DMS53 treated with DMSO at 0.1 percent for 48 hours (cell line): ENCODE results near the gene OAS3.

Experiments used
- DNase-seq: peaks from one replicate; lab custom pipeline; 2025; ENCODE audit not compliant: unreplicated experiment; lab: John Stamatoyannopoulos, UW

OAS3 gene

DNA sequence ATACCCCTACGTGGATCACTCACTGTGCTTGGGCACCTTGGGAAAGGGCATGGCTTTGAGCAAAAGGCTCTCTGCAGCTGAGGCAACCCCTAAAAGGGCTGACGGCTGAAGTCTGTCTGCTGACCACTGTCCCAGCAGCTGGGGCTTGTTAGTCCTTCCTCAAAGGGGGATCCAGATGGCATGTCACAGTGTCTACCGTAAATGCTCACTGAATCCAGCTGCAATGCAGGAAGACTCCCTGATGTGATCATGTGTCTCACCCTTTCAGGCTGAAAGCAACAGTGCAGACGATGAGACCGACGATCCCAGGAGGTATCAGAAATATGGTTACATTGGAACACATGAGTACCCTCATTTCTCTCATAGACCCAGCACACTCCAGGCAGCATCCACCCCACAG, 19.2 kb upstream of the OAS3 start:
- no peak for DNase-seq

DNA sequence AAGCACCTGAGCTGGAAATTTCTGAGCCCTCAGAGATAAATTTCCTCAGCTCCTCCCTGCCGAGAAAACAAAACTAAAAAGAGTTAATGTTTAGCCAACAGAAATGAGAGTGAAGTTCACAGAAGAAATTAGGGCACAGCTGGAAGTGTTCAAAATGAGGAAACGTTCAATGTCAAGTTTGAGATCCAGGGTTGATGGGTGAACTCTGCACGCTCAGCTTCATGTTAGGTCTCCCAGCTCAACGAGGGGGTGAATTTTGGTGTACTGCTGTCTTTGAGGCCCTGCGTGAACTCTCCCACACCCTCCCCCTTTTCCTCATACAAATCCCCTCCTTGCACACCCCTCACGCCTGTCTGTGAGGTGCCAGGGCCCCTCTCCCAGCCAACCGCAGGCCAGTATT, 13.3 kb upstream of the OAS3 start:
- DNase-seq = no peak

DNA sequence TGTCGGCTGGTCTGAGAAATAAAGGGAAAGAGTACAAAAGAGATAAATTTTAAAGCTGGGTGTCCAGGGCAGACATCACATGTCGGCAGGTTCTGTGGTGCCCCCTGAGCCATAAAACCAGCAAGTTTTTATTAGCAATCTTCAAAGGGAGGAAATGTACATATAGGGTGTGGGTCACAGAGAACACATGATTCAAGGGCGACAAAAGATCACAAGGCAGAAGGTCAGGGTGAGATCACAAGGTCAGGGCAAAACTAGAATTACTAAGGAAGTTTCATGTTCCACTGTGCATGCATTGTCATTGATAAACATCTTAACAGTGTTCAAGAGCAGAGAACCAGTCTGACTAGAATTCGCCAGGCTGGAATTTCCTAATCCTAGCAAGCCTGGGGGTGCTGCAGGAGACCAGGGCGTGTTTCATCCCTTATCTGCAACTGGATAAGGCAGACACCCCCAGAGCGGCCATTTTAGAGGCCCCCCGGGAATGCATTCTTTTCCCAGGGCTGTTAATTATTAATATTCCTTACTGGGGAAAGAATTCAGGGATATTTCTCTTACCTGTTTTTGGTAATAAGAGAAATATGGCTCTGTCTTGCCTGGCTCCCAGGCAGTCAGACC, 11.7 kb upstream of the OAS3 start:
- DNase-seq = peak; percentile 17

DNA sequence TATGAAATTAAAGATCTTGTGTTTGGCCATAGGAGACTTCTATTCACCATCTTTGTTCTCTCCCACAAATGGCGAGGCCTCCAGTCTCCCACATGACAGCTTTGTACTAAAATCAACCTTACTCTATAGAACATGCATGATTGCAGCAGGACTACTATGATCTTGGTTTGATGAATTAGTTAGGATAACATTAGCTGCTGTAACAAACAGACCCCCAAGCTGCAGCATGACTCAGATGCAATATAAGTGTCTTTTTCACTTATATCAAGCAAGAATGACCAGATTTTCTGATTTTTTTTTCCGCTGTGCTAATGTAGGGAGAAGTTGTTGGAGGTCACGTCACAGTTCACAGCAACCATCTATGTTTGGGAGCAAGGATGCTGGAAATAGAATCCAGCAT, 10.8 kb upstream of the OAS3 start:
- DNase-seq = no peak

DNA sequence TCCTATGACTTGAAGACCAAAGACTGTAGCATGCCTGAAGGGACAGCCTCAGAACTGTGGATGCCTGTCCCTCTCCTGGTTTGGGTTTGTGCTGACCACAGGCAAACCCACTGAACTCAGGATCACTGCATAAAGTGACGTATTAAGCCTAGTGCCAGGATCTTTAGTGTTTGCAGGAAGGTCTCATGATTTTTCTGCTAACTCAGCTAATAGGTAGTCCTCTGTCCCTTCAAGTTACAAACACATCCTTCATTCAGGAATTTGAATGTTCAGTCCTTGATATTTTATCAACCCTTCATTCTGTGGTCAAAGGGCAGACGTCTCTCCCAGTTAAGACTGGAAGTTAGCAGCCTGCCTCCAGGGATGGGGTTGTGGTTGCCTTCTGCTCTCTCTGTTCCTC, 10.3 kb upstream of the OAS3 start:
- no peak for DNase-seq

DNA sequence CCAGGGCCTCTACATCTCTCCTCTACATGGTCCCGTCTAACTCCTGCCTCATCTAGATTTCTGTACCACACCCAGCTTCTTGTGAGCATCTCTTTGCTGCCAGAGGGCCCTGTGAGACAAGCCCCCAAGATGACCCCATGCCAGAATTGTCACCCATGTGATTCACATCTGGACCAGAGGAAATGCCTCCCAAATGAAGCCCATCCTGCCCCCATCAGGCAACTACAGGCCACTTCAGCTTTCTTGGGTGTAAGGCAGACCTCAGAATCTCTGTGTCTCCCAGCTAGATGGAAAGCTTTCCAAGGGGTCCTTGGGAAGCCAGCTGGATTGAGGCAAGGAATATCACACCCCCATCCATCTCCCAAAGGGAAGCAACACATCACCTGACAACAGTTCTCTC, 9.3 kb upstream of the OAS3 start:
- no peak for DNase-seq

DNA sequence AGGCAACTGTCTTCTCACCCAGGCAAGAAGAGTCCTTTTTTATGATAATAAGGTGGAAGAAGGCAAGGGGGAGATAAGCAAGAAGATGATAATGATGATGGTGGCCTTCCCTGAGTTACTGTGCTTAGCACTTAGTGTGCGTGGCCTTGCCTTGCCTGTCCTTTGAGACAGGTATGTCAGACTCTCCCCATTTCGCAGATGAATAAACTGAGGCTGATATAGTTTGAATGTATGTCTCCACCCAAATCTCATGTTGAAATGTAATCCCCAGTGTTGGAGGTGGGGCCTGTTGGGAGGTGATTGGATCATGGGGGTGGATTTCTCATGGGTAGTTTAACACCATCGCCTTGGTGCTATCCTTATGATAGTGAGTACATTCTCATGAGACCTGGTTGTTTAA, 8.6 kb upstream of the OAS3 start:
- no peak for DNase-seq

DNA sequence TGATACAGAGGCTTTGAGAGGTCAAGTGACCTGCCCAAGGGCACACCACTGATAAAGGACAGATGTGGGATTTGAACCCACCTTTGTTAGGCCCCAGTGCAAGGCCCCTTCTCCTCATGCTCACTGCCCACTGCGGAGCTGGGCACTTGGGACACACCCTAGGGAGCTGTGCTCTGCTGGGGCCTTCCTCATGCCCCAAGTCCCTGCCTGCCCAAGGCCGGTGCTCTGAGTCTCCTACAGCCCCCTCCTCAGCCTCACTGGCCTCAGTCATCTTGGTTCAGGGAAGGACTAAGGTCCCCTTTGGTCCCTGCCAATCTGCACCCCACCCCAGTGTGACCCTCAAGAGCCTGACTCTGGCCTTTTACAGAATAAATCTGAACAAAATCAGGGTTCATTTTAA, 7.9 kb upstream of the OAS3 start:
- no peak for DNase-seq

DNA sequence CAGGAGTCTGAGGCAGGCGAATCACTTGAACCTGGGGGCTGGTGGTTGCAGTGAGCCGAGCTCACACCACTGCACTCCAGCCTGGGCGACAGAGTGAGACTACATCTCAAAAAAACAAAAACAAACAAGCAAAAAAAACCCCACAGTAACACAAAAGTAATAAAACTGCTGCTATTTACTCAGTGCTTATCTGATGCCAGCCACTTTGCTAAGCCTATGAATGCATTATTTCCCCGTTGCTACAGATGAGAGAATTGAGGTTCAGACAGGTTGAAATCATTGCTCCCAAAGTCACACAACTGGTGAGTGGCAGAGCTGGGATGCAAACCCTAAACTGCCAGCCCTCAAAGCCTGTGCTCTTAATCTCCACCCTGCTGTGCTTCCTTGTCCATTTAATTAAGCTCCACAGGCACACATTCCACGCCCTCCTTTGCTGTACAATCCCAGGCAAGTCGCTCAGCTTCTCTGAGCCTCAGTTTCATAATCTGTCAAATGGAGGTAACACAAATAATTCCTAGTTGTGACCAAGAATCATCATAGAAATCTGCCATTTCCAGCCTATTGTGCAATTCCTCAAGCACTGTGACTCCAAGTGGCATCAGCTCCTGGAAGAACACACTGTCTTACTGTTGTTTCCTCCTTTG, 5.7 kb upstream of the OAS3 start:
- DNase-seq = no peak

DNA sequence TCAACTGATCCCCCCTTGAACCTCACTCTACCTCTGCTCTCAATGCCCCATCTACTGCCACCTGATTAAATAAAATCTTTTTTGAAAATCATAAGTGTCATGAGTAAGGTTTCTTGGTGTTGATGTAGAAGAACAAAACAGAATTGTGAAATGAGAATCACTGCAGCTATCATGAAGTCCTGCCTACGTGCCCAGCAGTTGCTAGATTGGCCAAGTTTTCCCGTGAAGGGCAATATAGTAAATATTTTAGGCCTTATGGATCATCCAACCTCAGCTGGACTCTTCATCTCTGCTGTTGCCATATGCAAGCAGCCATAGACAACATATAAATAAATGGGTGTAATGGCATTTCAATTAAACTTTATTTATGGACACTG, 5.2 kb upstream of the OAS3 start:
- DNase-seq = no peak

DNA sequence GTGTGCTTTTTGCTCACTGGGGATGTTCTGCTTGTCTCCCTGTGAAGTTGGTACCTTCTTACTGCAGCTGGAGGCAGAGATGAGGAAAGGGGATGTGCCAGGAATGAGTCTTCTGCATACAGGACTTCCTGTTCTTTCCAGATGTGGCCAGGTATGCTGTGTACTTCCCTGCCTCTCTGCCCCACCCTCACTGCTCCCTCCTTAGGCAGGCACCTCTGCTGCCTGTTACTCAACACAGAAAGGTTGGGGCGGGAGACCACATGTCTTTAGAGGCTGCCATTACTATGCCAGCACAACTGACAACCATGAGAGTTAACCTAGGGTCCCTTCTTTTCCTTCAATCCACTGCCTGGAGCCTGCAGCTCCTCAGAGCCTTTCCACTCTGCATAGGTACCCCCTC, 2.0 kb upstream of the OAS3 start:
- DNase-seq = no peak

DNA sequence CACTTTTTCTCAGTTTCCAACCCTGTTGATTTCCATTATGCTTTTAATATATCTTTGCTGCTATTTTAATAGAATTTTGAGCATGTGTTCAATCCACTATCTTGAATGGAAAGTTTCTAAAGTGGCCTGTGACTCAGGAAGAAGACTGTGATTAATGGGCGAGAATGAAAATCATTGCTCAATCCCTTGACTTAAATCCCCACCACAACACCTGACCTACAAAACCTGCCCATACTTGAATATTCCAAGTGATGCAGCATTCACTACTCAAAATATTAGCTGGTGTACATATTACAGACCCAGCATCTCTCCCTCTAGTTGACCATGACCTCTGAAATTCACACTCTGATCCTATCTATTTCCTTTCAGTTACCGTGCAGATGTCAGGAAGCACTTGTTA, 1.3 kb upstream of the OAS3 start:
- DNase-seq = no peak

DNA sequence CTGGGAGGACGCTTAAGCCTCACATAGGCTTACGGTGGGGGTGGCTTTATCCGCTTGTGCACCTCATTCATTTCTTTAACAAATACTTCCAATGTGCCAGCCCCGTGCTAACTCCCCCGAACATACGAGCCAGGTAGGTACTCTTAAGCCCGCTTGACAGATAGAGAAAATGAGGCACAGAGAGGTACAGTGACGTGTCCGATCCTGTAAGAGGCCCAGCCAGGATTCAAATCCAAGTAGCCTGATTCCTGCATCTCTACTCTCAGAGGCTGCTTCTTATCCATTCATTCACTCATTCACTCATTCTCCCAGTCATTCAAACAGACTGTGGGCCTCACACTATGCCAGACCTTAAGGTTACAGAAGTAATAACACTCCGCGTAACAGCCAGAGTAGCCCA, 477 bp downstream of the OAS3 start:
- DNase-seq = peak; percentile 9

DNA sequence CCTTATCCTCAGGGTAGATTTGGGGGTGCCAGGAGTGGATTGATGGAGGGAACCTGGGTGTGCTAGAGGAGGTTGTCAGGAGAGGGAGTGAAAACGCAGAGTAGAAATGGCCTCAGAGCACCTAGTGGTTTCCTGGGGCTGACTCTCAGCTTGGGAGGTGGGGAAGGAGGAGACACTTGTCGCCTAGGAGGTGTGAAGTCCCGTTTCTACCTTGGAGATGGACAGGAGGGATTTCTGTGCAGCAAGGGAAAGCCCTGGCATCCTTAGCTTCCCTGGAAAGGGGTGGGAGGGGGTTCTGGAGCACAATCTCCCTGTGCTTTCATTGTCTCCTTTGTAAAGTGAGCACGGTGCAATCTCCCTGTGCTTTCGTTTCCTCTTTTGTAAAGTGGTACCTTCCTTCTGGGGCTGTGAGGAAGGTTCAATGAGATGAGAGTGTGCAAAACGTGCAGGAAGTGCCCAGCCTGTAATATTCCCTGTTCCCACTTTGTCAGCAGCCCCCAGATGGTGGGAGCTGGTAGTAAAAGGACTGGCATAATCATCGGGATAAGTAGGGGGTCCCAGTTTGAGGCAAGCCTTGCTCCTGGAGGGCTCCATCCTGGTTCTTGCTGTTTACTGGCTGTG, 1.6 kb downstream of the OAS3 start:
- no peak for DNase-seq

DNA sequence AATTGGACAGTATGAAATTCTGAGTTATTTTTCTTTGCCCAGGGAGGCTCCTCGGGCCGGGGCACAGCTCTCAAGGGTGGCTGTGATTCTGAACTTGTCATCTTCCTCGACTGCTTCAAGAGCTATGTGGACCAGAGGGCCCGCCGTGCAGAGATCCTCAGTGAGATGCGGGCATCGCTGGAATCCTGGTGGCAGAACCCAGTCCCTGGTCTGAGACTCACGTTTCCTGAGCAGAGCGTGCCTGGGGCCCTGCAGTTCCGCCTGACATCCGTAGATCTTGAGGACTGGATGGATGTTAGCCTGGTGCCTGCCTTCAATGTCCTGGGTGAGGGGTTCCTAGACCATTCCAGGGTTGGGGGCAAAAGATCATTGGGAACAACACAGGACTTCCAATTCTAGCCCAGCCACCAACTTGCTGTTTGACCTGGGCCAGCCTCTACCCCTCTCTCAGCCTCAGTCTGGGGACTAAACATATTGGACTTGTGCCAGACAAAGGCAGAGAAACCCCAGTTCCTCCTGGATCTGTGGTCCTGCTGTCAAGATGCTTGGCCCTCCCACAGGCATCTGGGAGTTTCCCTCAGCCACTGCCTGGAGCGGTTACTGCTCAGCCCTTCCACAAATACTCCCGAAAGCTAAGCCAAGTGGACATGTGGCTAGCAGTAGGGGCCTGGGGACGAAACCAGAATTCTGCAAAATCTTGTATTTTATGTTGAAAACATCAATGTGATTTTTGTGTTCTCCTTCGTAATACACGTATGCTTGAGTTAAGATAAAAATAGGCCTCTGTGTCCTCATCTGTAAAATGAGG, 3.5 kb downstream of the OAS3 start:
- DNase-seq = no peak

DNA sequence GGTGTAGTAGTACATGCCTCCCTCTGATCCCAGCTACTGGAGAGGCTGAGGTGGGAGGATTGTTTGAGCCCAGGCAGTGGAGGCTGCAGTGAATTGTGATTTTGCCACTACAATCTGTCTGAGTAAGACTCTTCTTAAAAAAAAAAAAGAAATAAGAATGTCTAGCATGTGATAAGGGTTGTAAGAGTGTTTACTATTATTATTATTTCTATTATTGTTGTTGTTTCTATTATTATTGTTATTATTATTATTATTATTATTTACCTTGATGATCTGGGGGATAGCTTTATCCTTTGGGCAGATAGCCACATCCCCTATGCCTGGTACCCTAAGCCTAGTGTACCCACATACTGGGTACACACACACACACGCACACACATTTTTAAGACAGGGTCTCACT, 4.3 kb downstream of the OAS3 start:
- no peak for DNase-seq

DNA sequence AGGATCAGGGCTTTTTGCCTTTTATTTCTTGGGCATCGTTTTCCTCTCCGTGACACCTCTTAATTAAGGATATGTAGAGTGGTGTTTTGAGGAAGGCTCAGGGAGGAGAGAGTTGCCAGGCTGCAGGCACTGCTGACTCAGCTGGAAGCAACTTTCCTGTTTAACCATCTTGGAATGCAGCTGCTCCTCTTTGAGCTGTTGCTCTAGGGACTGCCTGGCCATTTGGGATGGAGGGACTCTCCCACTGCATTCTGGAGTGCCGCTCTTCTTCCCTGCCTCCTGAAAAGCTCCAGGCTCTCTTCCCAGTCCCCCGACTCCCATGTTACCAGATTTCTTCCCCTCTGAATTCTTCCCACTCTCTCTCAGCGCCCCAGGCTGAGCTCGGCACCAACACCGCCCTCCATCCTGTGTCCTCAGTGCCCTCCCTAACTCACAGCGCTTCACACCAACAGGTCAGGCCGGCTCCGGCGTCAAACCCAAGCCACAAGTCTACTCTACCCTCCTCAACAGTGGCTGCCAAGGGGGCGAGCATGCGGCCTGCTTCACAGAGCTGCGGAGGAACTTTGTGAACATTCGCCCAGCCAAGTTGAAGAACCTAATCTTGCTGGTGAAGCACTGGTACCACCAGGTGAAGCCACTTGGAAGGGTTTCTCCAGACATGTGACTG, 5.9 kb downstream of the OAS3 start:
- no peak for DNase-seq

DNA sequence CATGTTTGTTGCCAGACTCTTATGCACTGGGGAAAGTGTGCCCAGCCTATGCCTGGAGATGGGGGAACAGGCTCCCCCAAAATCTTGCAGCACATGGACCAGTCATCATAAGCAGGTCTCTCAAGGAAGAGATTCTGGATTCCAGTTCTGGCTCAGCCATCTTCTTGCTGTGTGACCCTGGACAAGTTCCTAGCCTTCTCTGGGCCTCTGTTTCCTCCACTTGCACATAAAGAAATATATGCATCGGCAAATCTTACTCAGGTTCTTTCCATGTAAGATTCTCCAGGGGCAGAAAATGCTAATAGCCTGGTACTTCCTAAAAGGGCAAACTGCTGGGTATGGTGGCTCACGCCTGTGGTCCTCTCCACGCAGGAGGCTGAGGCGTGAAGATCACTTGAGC, 7.2 kb downstream of the OAS3 start:
- DNase-seq = no peak

DNA sequence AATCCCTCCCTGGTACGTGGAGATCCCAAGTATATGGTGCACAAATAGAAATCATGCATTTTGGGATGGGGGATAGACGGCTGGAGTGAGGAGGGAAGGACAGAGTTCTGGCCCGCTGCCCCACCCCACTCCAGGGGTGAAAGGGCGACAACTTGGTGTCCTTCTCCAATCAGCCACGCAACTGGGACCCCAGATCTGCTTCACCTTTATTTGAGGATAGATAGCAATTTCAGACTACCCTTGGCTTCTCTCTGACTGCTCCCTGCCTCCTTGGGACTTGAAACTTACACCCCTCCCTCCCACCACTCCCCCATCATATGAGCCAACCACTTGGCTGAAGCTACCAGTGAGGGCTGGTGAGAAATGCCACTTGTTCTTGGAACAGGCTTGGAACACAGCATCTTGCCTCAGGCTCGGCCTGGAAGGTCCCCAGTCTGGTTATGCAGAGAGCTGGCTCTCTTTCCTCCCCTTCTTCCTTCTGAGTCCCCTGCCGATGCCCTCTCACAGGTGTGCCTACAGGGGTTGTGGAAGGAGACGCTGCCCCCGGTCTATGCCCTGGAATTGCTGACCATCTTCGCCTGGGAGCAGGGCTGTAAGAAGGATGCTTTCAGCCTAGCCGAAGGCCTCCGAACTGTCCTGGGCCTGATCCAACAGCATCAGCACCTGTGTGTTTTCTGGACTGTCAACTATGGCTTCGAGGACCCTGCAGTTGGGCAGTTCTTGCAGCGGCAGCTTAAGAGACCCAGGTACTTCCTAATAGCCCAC, 8.1 kb downstream of the OAS3 start:
- no peak for DNase-seq

DNA sequence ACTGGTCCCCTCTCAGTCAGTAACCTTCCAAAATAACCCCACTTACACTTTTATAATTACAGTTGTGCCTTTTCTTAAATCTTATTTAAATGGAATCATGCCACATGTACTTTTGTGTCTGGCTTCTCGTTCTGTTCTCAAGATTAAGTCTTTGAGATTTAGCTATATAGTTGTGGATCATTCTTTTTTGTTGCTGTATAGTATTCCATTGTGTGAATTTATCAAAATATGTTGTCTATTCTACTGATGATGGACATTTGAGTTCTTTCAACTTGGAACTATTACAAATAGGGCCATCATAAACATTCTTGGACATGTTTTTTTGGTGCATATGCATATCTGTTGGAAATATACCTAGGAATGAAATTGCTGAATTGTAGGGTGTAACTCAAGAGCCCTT, 9.0 kb downstream of the OAS3 start:
- DNase-seq = no peak

DNA sequence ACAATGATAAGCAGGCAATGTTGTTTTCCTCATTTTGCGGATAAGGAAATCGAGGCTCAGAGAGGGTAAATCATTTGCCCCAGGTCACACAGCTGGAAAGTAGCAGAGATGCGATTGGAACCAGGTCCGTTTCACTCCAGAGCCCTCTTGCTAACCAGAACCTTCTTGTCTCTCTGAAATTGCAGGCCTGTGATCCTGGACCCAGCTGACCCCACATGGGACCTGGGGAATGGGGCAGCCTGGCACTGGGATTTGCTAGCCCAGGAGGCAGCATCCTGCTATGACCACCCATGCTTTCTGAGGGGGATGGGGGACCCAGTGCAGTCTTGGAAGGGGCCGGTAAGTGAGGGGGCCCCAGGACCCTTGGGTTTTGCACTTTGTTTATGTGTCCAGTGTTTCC, 9.5 kb downstream of the OAS3 start:
- no peak for DNase-seq
